WTC11 (cell line): ENCODE data around the gene CA10. TPM values are rescaled to one million over a fixed set of nuclear protein-coding genes. Genes with fewer than 3 reads are reported as not detected.

Experiments
- ATAC-seq: fragments of 200-7000 bp; cut with Tn5 transposase; 2 replicates; pipeline ENCODE4 v1.10.0; 2021; ENCODE audit warnings: mild to moderate bottlenecking, moderate library complexity
- CTCF ChIA-PET: fragments of 300-600 bp; sonication (Branson Sonifier 250); formaldehyde crosslinking; loops from one replicate; lab custom pipeline; 2021; ENCODE audit warnings: antibody characterized with exemption; lab: Charles Lee
- POLR2A ChIA-PET: fragments of 350-600 bp; sonication (Branson Sonifier 250); formaldehyde crosslinking; loops from one replicate; lab custom pipeline; 2021; ENCODE audit warnings: antibody characterized with exemption; lab: Charles Lee
- DNase-seq: peaks from one replicate; pipeline ENCODE4 v3.0.0; 2021; ENCODE audit warnings: low spot score
- H3K27ac Mint-ChIP-seq: 2 replicates; pipeline ENCODE4 v1.8.0; 2021; ENCODE audit warnings: mixed read lengths
- H3K27me3 Mint-ChIP-seq: 2 replicates; pipeline ENCODE4 v1.8.0; 2021; ENCODE audit warnings: low read depth, mild to moderate bottlenecking, moderate library complexity, mixed read lengths
- H3K36me3 Mint-ChIP-seq: 2 replicates; pipeline ENCODE4 v1.8.0; 2021; ENCODE audit warnings: mixed read lengths
- H3K4me1 Mint-ChIP-seq: 2 replicates; pipeline ENCODE4 v1.8.0; 2022; ENCODE audit warnings: mixed read lengths
- H3K4me3 Mint-ChIP-seq: 2 replicates; pipeline ENCODE4 v1.8.0; 2021; ENCODE audit warnings: mild to moderate bottlenecking, moderate library complexity, mixed read lengths
- H3K9me3 Mint-ChIP-seq: 2 replicates; pipeline ENCODE4 v1.8.0; 2021; ENCODE audit warnings: mixed read lengths
- CDX4 ChIP-seq: fragments of 250-450 bp; sonication (Bioruptor Pico); IDR thresholded peaks from 2 replicates; pipeline ENCODE4 v1.9.0; 2021; ENCODE audit warnings: moderate library complexity, mild to moderate bottlenecking, inconsistent platforms, borderline replicate concordance
- E2F4 ChIP-seq: sonication (generic); formaldehyde crosslinking; IDR thresholded peaks from 2 replicates; pipeline ENCODE4 v1.8.1; 2022; ENCODE audit warnings: low read depth, mild to moderate bottlenecking, moderate library complexity, missing genetic modification reagents, borderline replicate concordance
- FOXK1 ChIP-seq: sonication (generic); formaldehyde crosslinking; IDR thresholded peaks from 2 replicates; pipeline ENCODE4 v1.8.0; 2022; ENCODE audit warnings: mild to moderate bottlenecking, moderate library complexity, missing genetic modification reagents
- FOXP1 ChIP-seq: sonication (generic); formaldehyde crosslinking; IDR thresholded peaks from 2 replicates; pipeline ENCODE4 v1.8.0; 2022; ENCODE audit warnings: missing genetic modification reagents, mild to moderate bottlenecking, moderate library complexity, borderline replicate concordance
- GRHL2 ChIP-seq: fragments of 250-450 bp; sonication (Bioruptor Pico); IDR thresholded peaks from 2 replicates; pipeline ENCODE4 v1.8.0; 2022; ENCODE audit warnings: mild to moderate bottlenecking, moderate library complexity; ENCODE audit not compliant: insufficient replicate concordance, severe bottlenecking
- HMGA2 ChIP-seq: fragments of 250-450 bp; sonication (Bioruptor Pico); IDR thresholded peaks from 2 replicates; pipeline ENCODE4 v1.4.0; 2021; ENCODE audit warnings: mild to moderate bottlenecking, moderate library complexity
- JAZF1 ChIP-seq: fragments of 250-450 bp; sonication (Bioruptor Pico); IDR thresholded peaks from 2 replicates; pipeline ENCODE4 v1.9.0; 2021; ENCODE audit warnings: moderate library complexity, mild to moderate bottlenecking, inconsistent platforms
- KAT7 ChIP-seq: sonication (generic); formaldehyde crosslinking; IDR thresholded peaks from 2 replicates; pipeline ENCODE4 v1.8.1; 2023; ENCODE audit warnings: missing genetic modification reagents, mild to moderate bottlenecking, borderline replicate concordance
- MAX ChIP-seq: sonication (generic); formaldehyde crosslinking; IDR thresholded peaks from 2 replicates; pipeline ENCODE4 v1.8.0; 2022; ENCODE audit warnings: mild to moderate bottlenecking, missing genetic modification reagents
- NR2C2 ChIP-seq: sonication (generic); formaldehyde crosslinking; IDR thresholded peaks from 2 replicates; pipeline ENCODE4 v1.8.0; 2022; ENCODE audit warnings: mild to moderate bottlenecking, missing genetic modification reagents
- PREB ChIP-seq: sonication (generic); formaldehyde crosslinking; IDR thresholded peaks from 2 replicates; pipeline ENCODE4 v1.8.1; 2022; ENCODE audit warnings: mild to moderate bottlenecking, missing genetic modification reagents, moderate library complexity, borderline replicate concordance
- RORB ChIP-seq: fragments of 250-450 bp; sonication (Bioruptor Pico); IDR thresholded peaks from 2 replicates; pipeline ENCODE4 v1.9.0; 2021; ENCODE audit warnings: mild to moderate bottlenecking
- SP1 ChIP-seq: sonication (generic); formaldehyde crosslinking; conservative IDR thresholded peaks from 2 replicates; pipeline ENCODE4 v1.8.1; 2022; ENCODE audit warnings: missing genetic modification reagents
- USF2 ChIP-seq: sonication (generic); formaldehyde crosslinking; IDR thresholded peaks from 2 replicates; pipeline ENCODE4 v1.8.1; 2023; ENCODE audit warnings: mild to moderate bottlenecking, missing genetic modification reagents, moderate library complexity
- ZBTB21 ChIP-seq: sonication (generic); formaldehyde crosslinking; IDR thresholded peaks from 2 replicates; pipeline ENCODE4 v1.8.1; 2023; ENCODE audit warnings: mild to moderate bottlenecking, missing genetic modification reagents, borderline replicate concordance
- ZBTB43 ChIP-seq: sonication (generic); formaldehyde crosslinking; IDR thresholded peaks from 2 replicates; pipeline ENCODE4 v1.8.1; 2023; ENCODE audit warnings: mild to moderate bottlenecking, missing genetic modification reagents
- ZMAT4 ChIP-seq: fragments of 250-450 bp; sonication (Bioruptor Pico); IDR thresholded peaks from 2 replicates; pipeline ENCODE4 v1.9.0; 2021; ENCODE audit warnings: mild to moderate bottlenecking
- ZNF121 ChIP-seq: sonication (generic); formaldehyde crosslinking; IDR thresholded peaks from 2 replicates; pipeline ENCODE4 v1.8.0; 2023; ENCODE audit warnings: missing genetic modification reagents
- ZNF281 ChIP-seq: sonication (generic); formaldehyde crosslinking; IDR thresholded peaks from 2 replicates; pipeline ENCODE4 v1.8.0; 2023; ENCODE audit warnings: mild to moderate bottlenecking, missing genetic modification reagents
- ZNF423 ChIP-seq: fragments of 250-450 bp; sonication (Bioruptor Pico); IDR thresholded peaks from 2 replicates; pipeline ENCODE4 v2.1.2; 2022; ENCODE audit warnings: mild to moderate bottlenecking, moderate library complexity
- ZSCAN18 ChIP-seq: fragments of 250-450 bp; sonication (Bioruptor Pico); IDR thresholded peaks from 2 replicates; pipeline ENCODE4 v2.1.2; 2022; ENCODE audit warnings: mild to moderate bottlenecking, moderate library complexity
- total RNA-seq: library from RNA; stranded (reverse); gene quantifications from 3 replicates; pipeline ENCODE4 v1.2.3, GENCODE V29; 2021

The CA10 gene
- total RNA-seq, 1 experiment from 2014 or later, result 0.90 TPM

GRCh38 chr17:52148969-52149351 lies 9.6 kb downstream of the CA10 start:
- no peak overlapping the region for H3K4me3 Mint-ChIP-seq
- no peak for DNase-seq
- no peak overlapping the region for H3K27ac Mint-ChIP-seq
- peaks cover 32% of the 10 kb centered on the region for H3K36me3 Mint-ChIP-seq
- ChIA-PET POLR2A (no interaction called here), CTCF (no interaction called here)
- H3K27me3 Mint-ChIP-seq, result no peaks in the 10 kb centered on the region; the same call in 1 of the 2 replicates
- ATAC-seq, result no peak
- peaks cover 73% of the 10 kb centered on the region for H3K9me3 Mint-ChIP-seq
- H3K4me1 Mint-ChIP-seq, result peaks cover 3% of the 10 kb centered on the region
- TF ChIP-seq RORB (CRISPR knock-in tag) (no peak), FOXP1 (no peak), JAZF1 (no peak), ZNF423 (CRISPR knock-in tag) (no peak), SP1 (CRISPR knock-in tag) (no peak), KAT7 (no peak)

GRCh38 chr17:52148288-52148968 lies 10.1 kb downstream of the CA10 start:
- H3K4me1 Mint-ChIP-seq, result peaks cover 5% of the 10 kb centered on the region
- CTCF ChIA-PET, result no interaction called here
- TF ChIP-seq USF2 (CRISPR knock-in tag) (no peak), ZMAT4 (CRISPR knock-in tag) (no peak), E2F4 (CRISPR knock-in tag) (no peak), FOXP1 (no peak), PREB (CRISPR knock-in tag) (no peak), NR2C2 (no peak), MAX (CRISPR knock-in tag) (no peak), ZSCAN18 (no peak), FOXK1 (CRISPR knock-in tag) (no peak), CDX4 (no peak), ZNF281 (CRISPR knock-in tag) (no peak), JAZF1 (no peak), GRHL2 (no peak), ZNF121 (CRISPR knock-in tag) (no peak), ZBTB21 (no peak), ZBTB43 (no peak), HMGA2 (CRISPR knock-in tag) (no peak)
- no peak overlapping the region for H3K4me3 Mint-ChIP-seq
- H3K27ac Mint-ChIP-seq, result no peak overlapping the region
- no peaks in the 10 kb centered on the region; the same call in 1 of the 2 replicates for H3K27me3 Mint-ChIP-seq
- no peak for ATAC-seq
- peaks cover 75% of the 10 kb centered on the region for H3K9me3 Mint-ChIP-seq
- H3K36me3 Mint-ChIP-seq, result peaks cover 35% of the 10 kb centered on the region
- POLR2A ChIA-PET, result no interaction called here
- DNase-seq, result no peak
